Neutrophil (primary cell): ENCODE data around the gene TELO2.

ENCODE experiments used
- H3K27ac ChIP-seq: fragments of 200-600 bp; sonication (generic); 2 replicates; pipeline ENCODE4 v1.5.1; 2016; ENCODE audit warnings: mild to moderate bottlenecking, moderate library complexity
- H3K27me3 ChIP-seq: fragments of 200-600 bp; sonication (generic); 2 replicates; pipeline ENCODE4 v1.6.0; 2016; ENCODE audit warnings: mild to moderate bottlenecking
- H3K36me3 ChIP-seq: fragments of 200-600 bp; sonication (generic); 2 replicates; pipeline ENCODE4 v1.5.1; 2017
- H3K4me1 ChIP-seq, 2 experiments: fragments of 200-600 bp in 1 of 2; sonication (generic) in 1 of 2; 1 replicate in 1 of 2; 2 replicates in 1 of 2; pipeline versions ENCODE4 v1.5.1 to v1.6.1; 2013 to 2016; ENCODE audit warnings: low read depth in 1 of 2, low read length in 1 of 2, mild to moderate bottlenecking in 1 of 2, moderate library complexity in 1 of 2; ENCODE audit not compliant: control insufficient read depth in 1 of 2, insufficient read depth in 1 of 2
- H3K4me3 ChIP-seq, 2 experiments: fragments of 200-600 bp in 1 of 2; sonication (generic) in 1 of 2; 1 replicate in 1 of 2; 2 replicates in 1 of 2; pipeline ENCODE4 v1.5.1; 2013 to 2016; ENCODE audit warnings: low read depth in 1 of 2, low read length in 1 of 2, mild to moderate bottlenecking in 1 of 2, moderate library complexity in 1 of 2
- H3K9me3 ChIP-seq: fragments of 200-600 bp; sonication (generic); 2 replicates; pipeline ENCODE4 v1.5.1; 2016
- CTCF ChIP-seq: fragments of 200-600 bp; sonication (generic); IDR thresholded peaks from 2 replicates; pipeline ENCODE4 v1.5.1; 2016; ENCODE audit warnings: antibody characterized with exemption

The TELO2 gene

GRCh38 chr16:1533443-1533951 is 40.3 kb downstream of the TELO2 start, which contains the start of gene TMEM204:
Gene TMEM204, plus strand, starts transcription at chr16:1533666. Its CDS starts 610 bp downstream, at chr16:1534276.
- no peak for TF ChIP-seq CTCF
- Histone ChIP-seq H3K27ac (no peak within 1 kb of the TSS), H3K4me1 (no peaks in the 10 kb centered on the region), H3K27me3 (peaks cover 72% of the 10 kb centered on the region), H3K9me3 (no peaks in the 10 kb centered on the region), H3K4me3 (no peak within 1 kb of the TSS), H3K36me3 (no peaks in the 10 kb centered on the region)

GRCh38 chr16:1534021-1535020 is 41.2 kb downstream of the TELO2 start:
- Histone ChIP-seq H3K9me3 (no peaks in the 10 kb centered on the region), H3K27ac (no peak overlapping the region), H3K4me3 (no peak overlapping the region), H3K27me3 (peaks cover 72% of the 10 kb centered on the region), H3K4me1 (no peaks in the 10 kb centered on the region), H3K36me3 (no peaks in the 10 kb centered on the region)
- no peak for TF ChIP-seq CTCF

DNA sequence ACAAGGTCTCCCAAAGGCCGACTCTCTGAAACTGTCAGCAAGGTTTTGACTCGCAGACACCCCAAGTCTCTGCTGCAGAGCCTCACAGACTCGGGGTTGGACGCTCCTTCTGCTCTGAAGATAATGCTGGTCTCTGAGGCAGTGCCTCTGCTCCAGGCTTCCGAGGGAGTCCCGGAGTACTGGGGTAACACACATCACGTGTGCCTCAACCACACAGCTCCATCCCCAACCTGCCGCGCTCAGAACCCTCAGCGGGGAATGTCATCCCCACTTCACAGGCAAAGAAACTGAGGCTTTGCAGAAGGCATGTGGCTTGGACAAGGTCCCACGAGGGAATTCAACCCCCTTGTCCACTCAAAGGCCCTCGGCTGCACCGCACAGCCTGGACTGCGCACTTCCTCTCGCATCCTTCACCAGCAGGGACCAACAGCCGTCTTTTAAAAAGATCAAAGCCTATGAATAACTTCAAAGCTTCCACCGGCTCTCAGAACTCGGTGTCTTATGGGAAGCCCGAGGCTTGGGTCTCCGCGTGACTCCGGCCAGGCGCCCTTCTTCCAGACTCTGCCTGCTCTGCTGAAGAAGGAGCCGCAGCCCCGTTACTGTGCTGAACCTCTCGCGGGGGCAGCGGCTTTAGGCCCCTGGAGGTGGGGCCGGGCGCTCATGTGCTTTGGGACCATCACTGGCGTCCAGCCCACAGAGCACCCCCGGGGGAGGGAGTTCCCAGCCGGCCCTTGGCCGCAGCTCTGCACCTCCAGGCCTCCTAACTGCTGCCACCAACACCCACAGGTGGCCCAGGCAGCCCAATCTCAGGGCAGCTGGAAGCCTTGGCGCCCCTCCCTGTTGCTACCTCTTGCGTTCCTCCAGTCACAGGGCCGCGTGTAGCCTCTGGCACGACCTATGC is 42.5 kb downstream of the TELO2 start:
- TF ChIP-seq CTCF, result no peak
- H3K9me3 ChIP-seq, result no peaks in the 10 kb centered on the region
- no peaks in the 10 kb centered on the region for H3K4me1 ChIP-seq
- no peak overlapping the region for H3K4me3 ChIP-seq
- H3K27me3 ChIP-seq, result peaks cover 72% of the 10 kb centered on the region
- H3K36me3 ChIP-seq, result no peaks in the 10 kb centered on the region
- no peak overlapping the region for H3K27ac ChIP-seq

- Histone ChIP-seq H3K9me3 (no peaks in the 10 kb centered on the region), H3K4me3 (no peak overlapping the region), H3K4me1 (no peaks in the 10 kb centered on the region), H3K27me3 (peaks cover 68% of the 10 kb centered on the region), H3K36me3 (no peaks in the 10 kb centered on the region), H3K27ac (no peak overlapping the region)
- no peak for TF ChIP-seq CTCF
These were observed 43.4 kb downstream of the TELO2 start for GRCh38 chr16:1536601-1537000.

GRCh38 chr16:1537138-1537577 is 44.0 kb downstream of the TELO2 start:
- no peak overlapping the region for H3K27ac ChIP-seq
- H3K4me1 ChIP-seq, result no peaks in the 10 kb centered on the region
- H3K4me3 ChIP-seq, result no peak overlapping the region
- H3K27me3 ChIP-seq, result peaks cover 62% of the 10 kb centered on the region
- no peaks in the 10 kb centered on the region for H3K36me3 ChIP-seq
- TF ChIP-seq CTCF, result no peak
- no peaks in the 10 kb centered on the region for H3K9me3 ChIP-seq
